Measurements from ENCODE around the gene NKAIN2.

Gene NKAIN2

GRCh38 chr6:124076336-124077048 is 272.8 kb downstream of the NKAIN2 start (continued):
- TF ChIP-seq ZFP41 (tag by site-specific recombination; IDR thresholded peaks at IDR 0.05; ENCODE audit: borderline replicate concordance) (no peak), ZNF223 (tag by site-specific recombination; IDR thresholded peaks at IDR 0.05) (no peak), ZNF558 (tag by site-specific recombination; IDR thresholded peaks at IDR 0.05) (peak; percentile 74; the same call in 1 of the 2 replicates), ZNF596 (tag by site-specific recombination; IDR thresholded peaks at IDR 0.05) (peak; percentile 48; the same call in 1 of the 2 replicates), ZFHX2 (tag by site-specific recombination; conservative IDR thresholded peaks at IDR 0.05) (no peak), ZNF473 (tag by site-specific recombination; IDR thresholded peaks at IDR 0.05) (no peak), ZNF792 (tag by site-specific recombination; IDR thresholded peaks at IDR 0.05) (no peak), ZNF202 (tag by site-specific recombination; IDR thresholded peaks at IDR 0.05; ENCODE audit: borderline replicate concordance) (no peak), ZSCAN23 (tag by site-specific recombination; IDR thresholded peaks at IDR 0.05) (peak; percentile 72; the same call in 1 of the 2 replicates), HIC1 (tag by site-specific recombination; IDR thresholded peaks at IDR 0.05) (no peak), ZNF629 (tag by site-specific recombination; IDR thresholded peaks at IDR 0.05) (peak; percentile 84), KLF17 (tag by site-specific recombination; IDR thresholded peaks at IDR 0.05) (peak; percentile 62; the same call in 1 of the 2 replicates), ZSCAN30 (tag by site-specific recombination; IDR thresholded peaks at IDR 0.05) (peak; percentile 63; the same call in 1 of the 2 replicates), REPIN1 (tag by site-specific recombination; IDR thresholded peaks at IDR 0.05; ENCODE audit: low read depth) (no peak), ZNF600 (tag by site-specific recombination; IDR thresholded peaks at IDR 0.05) (no peak), ZNF157 (tag by site-specific recombination; IDR thresholded peaks at IDR 0.05) (no peak), ZNF843 (tag by site-specific recombination; IDR thresholded peaks at IDR 0.05) (peak; percentile 99), KLF8 (tag by site-specific recombination; IDR thresholded peaks at IDR 0.05) (peak; percentile 65), EGR2 (tag by site-specific recombination; IDR thresholded peaks at IDR 0.05; ENCODE audit: low read depth) (no peak), ZNF514 (tag by site-specific recombination; IDR thresholded peaks at IDR 0.05) (no peak), ZNF692 (tag by site-specific recombination; IDR thresholded peaks at IDR 0.05) (0 out of 2 replicates have a peak, but pooled peaks have one; percentile 58), TCF7L2 (IDR thresholded peaks at IDR 0.05; ENCODE audit: borderline replicate concordance, low read depth, low read length) (peak; percentile 90), ZNF132 (tag by site-specific recombination; IDR thresholded peaks at IDR 0.05; ENCODE audit: borderline replicate concordance) (no peak)
- TF ChIP-seq, protein P1, sequence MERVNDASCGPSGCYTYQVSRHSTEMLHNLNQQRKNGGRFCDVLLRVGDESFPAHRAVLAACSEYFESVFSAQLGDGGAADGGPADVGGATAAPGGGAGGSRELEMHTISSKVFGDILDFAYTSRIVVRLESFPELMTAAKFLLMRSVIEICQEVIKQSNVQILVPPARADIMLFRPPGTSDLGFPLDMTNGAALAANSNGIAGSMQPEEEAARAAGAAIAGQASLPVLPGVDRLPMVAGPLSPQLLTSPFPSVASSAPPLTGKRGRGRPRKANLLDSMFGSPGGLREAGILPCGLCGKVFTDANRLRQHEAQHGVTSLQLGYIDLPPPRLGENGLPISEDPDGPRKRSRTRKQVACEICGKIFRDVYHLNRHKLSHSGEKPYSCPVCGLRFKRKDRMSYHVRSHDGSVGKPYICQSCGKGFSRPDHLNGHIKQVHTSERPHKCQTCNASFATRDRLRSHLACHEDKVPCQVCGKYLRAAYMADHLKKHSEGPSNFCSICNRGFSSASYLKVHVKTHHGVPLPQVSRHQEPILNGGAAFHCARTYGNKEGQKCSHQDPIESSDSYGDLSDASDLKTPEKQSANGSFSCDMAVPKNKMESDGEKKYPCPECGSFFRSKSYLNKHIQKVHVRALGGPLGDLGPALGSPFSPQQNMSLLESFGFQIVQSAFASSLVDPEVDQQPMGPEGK (tag by site-specific recombination; IDR thresholded peaks at IDR 0.05): peak; percentile 34; the same call in 1 of the 2 replicates
- TF ChIP-seq, protein P2, sequence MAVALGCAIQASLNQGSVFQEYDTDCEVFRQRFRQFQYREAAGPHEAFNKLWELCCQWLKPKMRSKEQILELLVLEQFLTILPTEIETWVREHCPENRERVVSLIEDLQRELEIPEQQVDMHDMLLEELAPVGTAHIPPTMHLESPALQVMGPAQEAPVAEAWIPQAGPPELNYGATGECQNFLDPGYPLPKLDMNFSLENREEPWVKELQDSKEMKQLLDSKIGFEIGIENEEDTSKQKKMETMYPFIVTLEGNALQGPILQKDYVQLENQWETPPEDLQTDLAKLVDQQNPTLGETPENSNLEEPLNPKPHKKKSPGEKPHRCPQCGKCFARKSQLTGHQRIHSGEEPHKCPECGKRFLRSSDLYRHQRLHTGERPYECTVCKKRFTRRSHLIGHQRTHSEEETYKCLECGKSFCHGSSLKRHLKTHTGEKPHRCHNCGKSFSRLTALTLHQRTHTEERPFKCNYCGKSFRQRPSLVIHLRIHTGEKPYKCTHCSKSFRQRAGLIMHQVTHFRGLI (tag by site-specific recombination; IDR thresholded peaks at IDR 0.05): peak; percentile 47; the same call in 1 of the 2 replicates
- TF ChIP-seq, protein P3, sequence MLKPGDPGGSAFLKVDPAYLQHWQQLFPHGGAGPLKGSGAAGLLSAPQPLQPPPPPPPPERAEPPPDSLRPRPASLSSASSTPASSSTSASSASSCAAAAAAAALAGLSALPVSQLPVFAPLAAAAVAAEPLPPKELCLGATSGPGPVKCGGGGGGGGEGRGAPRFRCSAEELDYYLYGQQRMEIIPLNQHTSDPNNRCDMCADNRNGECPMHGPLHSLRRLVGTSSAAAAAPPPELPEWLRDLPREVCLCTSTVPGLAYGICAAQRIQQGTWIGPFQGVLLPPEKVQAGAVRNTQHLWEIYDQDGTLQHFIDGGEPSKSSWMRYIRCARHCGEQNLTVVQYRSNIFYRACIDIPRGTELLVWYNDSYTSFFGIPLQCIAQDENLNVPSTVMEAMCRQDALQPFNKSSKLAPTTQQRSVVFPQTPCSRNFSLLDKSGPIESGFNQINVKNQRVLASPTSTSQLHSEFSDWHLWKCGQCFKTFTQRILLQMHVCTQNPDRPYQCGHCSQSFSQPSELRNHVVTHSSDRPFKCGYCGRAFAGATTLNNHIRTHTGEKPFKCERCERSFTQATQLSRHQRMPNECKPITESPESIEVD (tag by site-specific recombination; IDR thresholded peaks at IDR 0.05): peak; percentile 98
- TF ChIP-seq, protein P4, sequence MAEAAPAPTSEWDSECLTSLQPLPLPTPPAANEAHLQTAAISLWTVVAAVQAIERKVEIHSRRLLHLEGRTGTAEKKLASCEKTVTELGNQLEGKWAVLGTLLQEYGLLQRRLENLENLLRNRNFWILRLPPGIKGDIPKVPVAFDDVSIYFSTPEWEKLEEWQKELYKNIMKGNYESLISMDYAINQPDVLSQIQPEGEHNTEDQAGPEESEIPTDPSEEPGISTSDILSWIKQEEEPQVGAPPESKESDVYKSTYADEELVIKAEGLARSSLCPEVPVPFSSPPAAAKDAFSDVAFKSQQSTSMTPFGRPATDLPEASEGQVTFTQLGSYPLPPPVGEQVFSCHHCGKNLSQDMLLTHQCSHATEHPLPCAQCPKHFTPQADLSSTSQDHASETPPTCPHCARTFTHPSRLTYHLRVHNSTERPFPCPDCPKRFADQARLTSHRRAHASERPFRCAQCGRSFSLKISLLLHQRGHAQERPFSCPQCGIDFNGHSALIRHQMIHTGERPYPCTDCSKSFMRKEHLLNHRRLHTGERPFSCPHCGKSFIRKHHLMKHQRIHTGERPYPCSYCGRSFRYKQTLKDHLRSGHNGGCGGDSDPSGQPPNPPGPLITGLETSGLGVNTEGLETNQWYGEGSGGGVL (tag by site-specific recombination; IDR thresholded peaks at IDR 0.05): no peak
